NK-92 treated with Interleukin-12 subunit alpha and Interleukin-12 subunit beta, amount 100 ng/mL, for 24 hours (cell line): ENCODE data around the gene PGLYRP2.
"Not testable (repeated sequence)": the region's sequence is repeated elsewhere in the genome, so short reads cannot be mapped to it uniquely, and the experiment has no call there.

Experiments used
- DNase-seq: peaks from one replicate; lab custom pipeline; 2025; lab: John Stamatoyannopoulos, UW

Gene PGLYRP2

GRCh38 chr19:15479391-15480345 lies at the start of gene PGLYRP2:
TSS of gene PGLYRP2 (minus strand) at chr19:15479501. CDS start at chr19:15479371, 130 bp downstream.
- DNase-seq: no peak

- no peak for DNase-seq
Measured at GRCh38 chr19:15527705-15528104, 48.4 kb upstream of the PGLYRP2 start.

GRCh38 chr19:15526408-15526807 lies 47.1 kb upstream of the PGLYRP2 start:
- no peak for DNase-seq

- no peak for DNase-seq
Measured at GRCh38 chr19:15525291-15525690, 46.0 kb upstream of the PGLYRP2 start.

- DNase-seq: no peak
Measured at GRCh38 chr19:15524781-15525180, 45.5 kb upstream of the PGLYRP2 start.

GRCh38 chr19:15519433-15519976 lies 40.2 kb upstream of the PGLYRP2 start:
- DNase-seq: no peak

- no peak for DNase-seq
Measured at GRCh38 chr19:15517778-15518177, 38.5 kb upstream of the PGLYRP2 start.

- no peak for DNase-seq
Measured at GRCh38 chr19:15516363-15516762, 37.1 kb upstream of the PGLYRP2 start.

- DNase-seq: not testable (repeated sequence)
Measured at GRCh38 chr19:15515227-15515625, 35.9 kb upstream of the PGLYRP2 start.

GRCh38 chr19:15511671-15512424 lies 32.5 kb upstream of the PGLYRP2 start:
- no peak for DNase-seq

GRCh38 chr19:15508035-15508710 lies 28.9 kb upstream of the PGLYRP2 start, which contains the start of gene CYP4F22:
TSS of gene CYP4F22 (plus strand) at chr19:15508525. CDS start at chr19:15525337, 16,812 bp downstream.
- no peak for DNase-seq

- no peak for DNase-seq
Measured at GRCh38 chr19:15507068-15508034, 28.1 kb upstream of the PGLYRP2 start.

GRCh38 chr19:15506074-15506571 lies 26.8 kb upstream of the PGLYRP2 start:
- DNase-seq: no peak

- DNase-seq: no peak
Measured at GRCh38 chr19:15502264-15502663, 23.0 kb upstream of the PGLYRP2 start.

GRCh38 chr19:15501596-15501995 lies 22.3 kb upstream of the PGLYRP2 start:
- no peak for DNase-seq

GRCh38 chr19:15498910-15499309 lies 19.6 kb upstream of the PGLYRP2 start:
- no peak for DNase-seq

GRCh38 chr19:15498156-15498858 lies 19.0 kb upstream of the PGLYRP2 start:
- DNase-seq: no peak

- no peak for DNase-seq
Measured at GRCh38 chr19:15495151-15495550, 15.8 kb upstream of the PGLYRP2 start.

- DNase-seq: no peak
Measured at GRCh38 chr19:15488489-15489226, 9.4 kb upstream of the PGLYRP2 start.
